ENCODE measurements around the gene PEX10. TPM values are rescaled to one million over a fixed set of nuclear protein-coding genes. Genes with fewer than 3 reads are reported as not detected.

PEX10 gene
- total RNA-seq, 1 experiment from 2014 or later: 20.3 TPM

GRCh38 chr1:2377751-2378440 is 34.5 kb downstream of the PEX10 start:
- no peak for DNase-seq (ENCODE audit: extremely low read depth, low read depth)

GRCh38 chr1:2376931-2377672 is 35.3 kb downstream of the PEX10 start:
- no peak for DNase-seq (ENCODE audit: extremely low read depth, low read depth)

- DNase-seq (ENCODE audit: extremely low read depth, low read depth): no peak
Observed at GRCh38 chr1:2376261-2376741, 36.1 kb downstream of the PEX10 start.

- DNase-seq (ENCODE audit: extremely low read depth, low read depth): no peak
Observed at GRCh38 chr1:2375923-2376260, 36.5 kb downstream of the PEX10 start.

GRCh38 chr1:2375246-2375922 is 37.0 kb downstream of the PEX10 start:
- DNase-seq (ENCODE audit: extremely low read depth, low read depth): no peak

- no peak for DNase-seq (ENCODE audit: extremely low read depth, low read depth)
Observed at GRCh38 chr1:2374252-2375155, 37.9 kb downstream of the PEX10 start.

GRCh38 chr1:2373551-2374251 is 38.7 kb downstream of the PEX10 start:
- DNase-seq (ENCODE audit: extremely low read depth, low read depth): no peak

GRCh38 chr1:2372551-2373490 is 39.5 kb downstream of the PEX10 start:
- DNase-seq (ENCODE audit: extremely low read depth, low read depth): no peak

- DNase-seq (ENCODE audit: extremely low read depth, low read depth): no peak
Observed at GRCh38 chr1:2368053-2368744, 44.2 kb downstream of the PEX10 start.

- DNase-seq (ENCODE audit: extremely low read depth, low read depth): no peak
Observed at GRCh38 chr1:2363847-2364513, 48.4 kb downstream of the PEX10 start.

GRCh38 chr1:2360588-2361364 is 51.6 kb downstream of the PEX10 start:
- no peak for DNase-seq (ENCODE audit: extremely low read depth, low read depth)

GRCh38 chr1:2358651-2359640 is 53.4 kb downstream of the PEX10 start:
- DNase-seq (ENCODE audit: extremely low read depth, low read depth): no peak

GRCh38 chr1:2358072-2358471 is 54.3 kb downstream of the PEX10 start:
- no peak for DNase-seq (ENCODE audit: extremely low read depth, low read depth)

- no peak for DNase-seq (ENCODE audit: extremely low read depth, low read depth)
Observed at GRCh38 chr1:2356911-2357845, 55.2 kb downstream of the PEX10 start.

GRCh38 chr1:2356401-2356800 is 56.0 kb downstream of the PEX10 start:
- no peak for DNase-seq (ENCODE audit: extremely low read depth, low read depth)

Data from NCI-H460 (cell line).